Spleen (tissue), 7 donors: ENCODE data around the gene ADAMTS17.

ENCODE experiments used
- POLR2AphosphoS5 ChIP-seq, 3 donors: sonication (generic); formaldehyde crosslinking; IDR thresholded peaks; one replicate each; pipeline ENCODE4 v1.5.1; 2017; ENCODE audit warnings: antibody characterized with exemption in 3 of 3
- TF ChIP-seq, protein P1 (sequence below), 11 experiments: fragments of 200-600 bp in 7 of 11; fragments of 450-650 bp in 4 of 11; sonication (generic) in 4 of 11; IDR thresholded peaks in 8 of 11; conservative IDR thresholded peaks in 3 of 11; 1 replicate in 7 of 11; 2 replicates in 4 of 11; pipeline versions ENCODE4 v1.4.0 to v1.8.0; 2016 to 2021; ENCODE audit warnings: antibody characterized with exemption in 11 of 11, inconsistent platforms in 4 of 11, mild to moderate bottlenecking in 1 of 11
- donor health status: DM: no; HTN: no; CAD: no; lungs with moderate emphysema.
- donor health status: DM: no; HTN: no; CAD: no.
- donor health status: DM: no; HTN: no; CAD: no.

DNA sequence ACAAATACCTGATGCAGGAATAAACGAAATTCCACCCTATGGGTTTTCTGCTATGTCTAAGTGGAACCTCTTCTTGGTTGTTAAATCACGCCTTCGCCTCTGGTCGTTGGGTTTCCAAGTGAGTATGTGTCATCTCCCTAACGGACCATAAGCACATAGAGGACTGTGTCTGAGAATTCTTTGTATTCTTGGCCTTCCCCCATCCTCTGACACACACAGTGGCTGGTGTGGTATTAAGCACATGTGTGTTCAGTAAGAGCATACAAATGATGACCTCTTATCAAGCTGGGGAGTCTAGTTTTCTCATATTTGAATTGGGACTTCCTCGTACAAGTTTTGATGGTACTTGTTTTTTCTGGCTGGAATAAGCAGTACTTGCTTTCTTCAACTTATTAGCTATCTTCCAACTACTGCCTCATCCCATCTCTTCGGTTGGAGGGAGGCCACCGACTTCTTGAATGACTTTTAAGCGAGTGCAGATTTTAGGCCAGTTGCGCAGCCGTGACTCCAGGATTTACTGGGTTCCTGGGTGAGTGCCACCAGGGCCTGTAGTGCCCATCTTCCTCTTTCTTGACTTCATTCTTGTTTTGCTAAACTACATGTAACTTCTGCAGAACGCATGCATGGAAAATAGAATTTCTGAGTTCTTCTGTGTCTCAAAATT is 240.2 kb downstream of the ADAMTS17 start:
- TF ChIP-seq, protein P1, sequence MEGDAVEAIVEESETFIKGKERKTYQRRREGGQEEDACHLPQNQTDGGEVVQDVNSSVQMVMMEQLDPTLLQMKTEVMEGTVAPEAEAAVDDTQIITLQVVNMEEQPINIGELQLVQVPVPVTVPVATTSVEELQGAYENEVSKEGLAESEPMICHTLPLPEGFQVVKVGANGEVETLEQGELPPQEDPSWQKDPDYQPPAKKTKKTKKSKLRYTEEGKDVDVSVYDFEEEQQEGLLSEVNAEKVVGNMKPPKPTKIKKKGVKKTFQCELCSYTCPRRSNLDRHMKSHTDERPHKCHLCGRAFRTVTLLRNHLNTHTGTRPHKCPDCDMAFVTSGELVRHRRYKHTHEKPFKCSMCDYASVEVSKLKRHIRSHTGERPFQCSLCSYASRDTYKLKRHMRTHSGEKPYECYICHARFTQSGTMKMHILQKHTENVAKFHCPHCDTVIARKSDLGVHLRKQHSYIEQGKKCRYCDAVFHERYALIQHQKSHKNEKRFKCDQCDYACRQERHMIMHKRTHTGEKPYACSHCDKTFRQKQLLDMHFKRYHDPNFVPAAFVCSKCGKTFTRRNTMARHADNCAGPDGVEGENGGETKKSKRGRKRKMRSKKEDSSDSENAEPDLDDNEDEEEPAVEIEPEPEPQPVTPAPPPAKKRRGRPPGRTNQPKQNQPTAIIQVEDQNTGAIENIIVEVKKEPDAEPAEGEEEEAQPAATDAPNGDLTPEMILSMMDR (IDR thresholded peaks at IDR 0.05 in 8 of 11, conservative IDR thresholded peaks at IDR 0.05 in 3 of 11): no peak
- TF ChIP-seq POLR2AphosphoS5 (IDR thresholded peaks at IDR 0.05): no peak
